Stimulated activated memory B cell treated with anti-CD40 and anti-IgM and Interleukin-4, amounts not matched to agents 10 μg/mL and 1 μg/mL and 100 μg/mL, for 72 hours (primary cell): Measurements from ENCODE around the gene OCIAD1.
"Not testable (repeated sequence)": the region's sequence is repeated elsewhere in the genome, so short reads cannot be mapped to it uniquely, and the experiment has no call there.

Experiments
- ATAC-seq: fragments of 150-1000 bp; cut with Tn5 transposase; 2 replicates; pipeline ENCODE4 v1.10.0; 2021
- H3K27ac Mint-ChIP-seq: one replicate; pipeline ENCODE4 v1.8.0; 2022; ENCODE audit warnings: mild to moderate bottlenecking, mixed read lengths
- H3K27me3 Mint-ChIP-seq: one replicate; pipeline ENCODE4 v1.8.0; 2022; ENCODE audit warnings: mixed read lengths
- H3K36me3 Mint-ChIP-seq: one replicate; pipeline ENCODE4 v1.8.0; 2022; ENCODE audit warnings: mixed read lengths
- H3K4me1 Mint-ChIP-seq: one replicate; pipeline ENCODE4 v1.8.0; 2022; ENCODE audit warnings: mixed read lengths
- H3K4me3 Mint-ChIP-seq: one replicate; pipeline ENCODE4 v1.8.0; 2022; ENCODE audit warnings: mild to moderate bottlenecking, moderate library complexity, mixed read lengths
- H3K9me3 Mint-ChIP-seq: one replicate; pipeline ENCODE4 v1.8.0; 2022; ENCODE audit warnings: mixed read lengths

Gene OCIAD1

GRCh38 chr4:48830706-48831531 lies at the start of gene OCIAD1:
Gene OCIAD1 (plus strand): TSS chr4:48831088. CDS start chr4:48832625, 1,537 bp downstream.
- Mint-ChIP-seq H3K4me1 (peaks cover 11% of the 10 kb centered on the region), H3K27me3 (peaks cover 2% of the 10 kb centered on the region), H3K9me3 (no peaks in the 10 kb centered on the region), H3K4me3 (peak within 1 kb of the TSS; percentile 98), H3K27ac (peak within 1 kb of the TSS; percentile 100), H3K36me3 (peaks cover 11% of the 10 kb centered on the region)
- peak; percentile 100 for ATAC-seq

- peak overlapping the region; percentile 62 for H3K27ac Mint-ChIP-seq
- H3K27me3 Mint-ChIP-seq, result no peaks in the 10 kb centered on the region
- peaks cover 30% of the 10 kb centered on the region for H3K4me1 Mint-ChIP-seq
- H3K36me3 Mint-ChIP-seq, result no peaks in the 10 kb centered on the region
- no peak overlapping the region for H3K4me3 Mint-ChIP-seq
- H3K9me3 Mint-ChIP-seq, result no peaks in the 10 kb centered on the region
- no peak for ATAC-seq
Measured at GRCh38 chr4:48781968-48782367, 48.9 kb upstream of the OCIAD1 start.

GRCh38 chr4:48785302-48785701 lies 45.6 kb upstream of the OCIAD1 start:
- Mint-ChIP-seq H3K36me3 (no peaks in the 10 kb centered on the region), H3K4me1 (peaks cover 9% of the 10 kb centered on the region), H3K4me3 (no peak overlapping the region), H3K9me3 (no peaks in the 10 kb centered on the region), H3K27ac (no peak overlapping the region), H3K27me3 (no peaks in the 10 kb centered on the region)
- no peak for ATAC-seq

- ATAC-seq, result no peak
- H3K36me3 Mint-ChIP-seq, result no peaks in the 10 kb centered on the region
- H3K27me3 Mint-ChIP-seq, result no peaks in the 10 kb centered on the region
- peaks cover 2% of the 10 kb centered on the region for H3K4me1 Mint-ChIP-seq
- no peaks in the 10 kb centered on the region for H3K9me3 Mint-ChIP-seq
- H3K4me3 Mint-ChIP-seq, result no peak overlapping the region
- no peak overlapping the region for H3K27ac Mint-ChIP-seq
Measured at GRCh38 chr4:48786549-48786948, 44.3 kb upstream of the OCIAD1 start.

GRCh38 chr4:48787056-48787455 lies 43.8 kb upstream of the OCIAD1 start:
- Mint-ChIP-seq H3K9me3 (no peaks in the 10 kb centered on the region), H3K27ac (no peak overlapping the region), H3K27me3 (no peaks in the 10 kb centered on the region), H3K36me3 (no peaks in the 10 kb centered on the region), H3K4me3 (no peak overlapping the region), H3K4me1 (no peaks in the 10 kb centered on the region)
- ATAC-seq, result no peak

- no peak for ATAC-seq
- H3K9me3 Mint-ChIP-seq, result no peaks in the 10 kb centered on the region
- peaks cover 22% of the 10 kb centered on the region for H3K4me1 Mint-ChIP-seq
- no peak overlapping the region for H3K4me3 Mint-ChIP-seq
- no peak overlapping the region for H3K27ac Mint-ChIP-seq
- H3K27me3 Mint-ChIP-seq, result no peaks in the 10 kb centered on the region
- H3K36me3 Mint-ChIP-seq, result no peaks in the 10 kb centered on the region
Measured at GRCh38 chr4:48790561-48790960, 40.3 kb upstream of the OCIAD1 start.

- ATAC-seq, result no peak
- Mint-ChIP-seq H3K27me3 (no peaks in the 10 kb centered on the region), H3K9me3 (no peaks in the 10 kb centered on the region), H3K36me3 (no peaks in the 10 kb centered on the region), H3K27ac (no peak overlapping the region), H3K4me1 (peaks cover 23% of the 10 kb centered on the region), H3K4me3 (no peak overlapping the region)
Measured at GRCh38 chr4:48791313-48791712, 39.6 kb upstream of the OCIAD1 start.

- Mint-ChIP-seq H3K4me1 (peaks cover 23% of the 10 kb centered on the region), H3K4me3 (no peak overlapping the region), H3K9me3 (no peaks in the 10 kb centered on the region), H3K27me3 (no peaks in the 10 kb centered on the region), H3K36me3 (no peaks in the 10 kb centered on the region), H3K27ac (peak overlapping the region; percentile 49)
- peak; percentile 70 for ATAC-seq
Measured at GRCh38 chr4:48792348-48793006, 38.4 kb upstream of the OCIAD1 start.

- Mint-ChIP-seq H3K27me3 (no peaks in the 10 kb centered on the region), H3K4me3 (no peak overlapping the region), H3K27ac (no peak overlapping the region)
Measured at GRCh38 chr4:48795108-48795507, 35.8 kb upstream of the OCIAD1 start.

GRCh38 chr4:48796191-48796926 lies 34.5 kb upstream of the OCIAD1 start:
- no peak overlapping the region for H3K27ac Mint-ChIP-seq
- H3K4me1 Mint-ChIP-seq, result peaks cover 30% of the 10 kb centered on the region
- H3K9me3 Mint-ChIP-seq, result no peaks in the 10 kb centered on the region
- no peaks in the 10 kb centered on the region for H3K27me3 Mint-ChIP-seq
- no peak overlapping the region for H3K4me3 Mint-ChIP-seq
- H3K36me3 Mint-ChIP-seq, result no peaks in the 10 kb centered on the region
- no peak for ATAC-seq

More at GRCh38 chr4:48795108-48795507, 35.8 kb upstream of the OCIAD1 start:
- Mint-ChIP-seq H3K9me3 (no peaks in the 10 kb centered on the region), H3K36me3 (no peaks in the 10 kb centered on the region), H3K4me1 (peaks cover 30% of the 10 kb centered on the region)
- ATAC-seq, result no peak

GRCh38 chr4:48796927-48797679 lies 33.8 kb upstream of the OCIAD1 start:
- no peaks in the 10 kb centered on the region for H3K27me3 Mint-ChIP-seq
- H3K9me3 Mint-ChIP-seq, result no peaks in the 10 kb centered on the region
- H3K4me1 Mint-ChIP-seq, result peaks cover 35% of the 10 kb centered on the region
- ATAC-seq, result no peak
- no peak overlapping the region for H3K4me3 Mint-ChIP-seq
- H3K36me3 Mint-ChIP-seq, result no peaks in the 10 kb centered on the region
- H3K27ac Mint-ChIP-seq, result peak overlapping the region; percentile 53

- H3K36me3 Mint-ChIP-seq, result no peaks in the 10 kb centered on the region
- ATAC-seq, result no peak
- H3K9me3 Mint-ChIP-seq, result no peaks in the 10 kb centered on the region
- H3K4me3 Mint-ChIP-seq, result no peak overlapping the region
- no peaks in the 10 kb centered on the region for H3K27me3 Mint-ChIP-seq
- peaks cover 27% of the 10 kb centered on the region for H3K4me1 Mint-ChIP-seq
- no peak overlapping the region for H3K27ac Mint-ChIP-seq
Measured at GRCh38 chr4:48798117-48798516, 32.8 kb upstream of the OCIAD1 start.

GRCh38 chr4:48799157-48799556 lies 31.7 kb upstream of the OCIAD1 start:
- no peaks in the 10 kb centered on the region for H3K9me3 Mint-ChIP-seq
- no peaks in the 10 kb centered on the region for H3K36me3 Mint-ChIP-seq
- peak; percentile 50 for ATAC-seq
- no peak overlapping the region for H3K4me3 Mint-ChIP-seq
- peaks cover 25% of the 10 kb centered on the region for H3K4me1 Mint-ChIP-seq
- no peak overlapping the region for H3K27ac Mint-ChIP-seq
- no peaks in the 10 kb centered on the region for H3K27me3 Mint-ChIP-seq

- not testable (repeated sequence) for H3K36me3 Mint-ChIP-seq, H3K27ac Mint-ChIP-seq, H3K27me3 Mint-ChIP-seq, H3K9me3 Mint-ChIP-seq, ATAC-seq, H3K4me3 Mint-ChIP-seq
- H3K4me1 Mint-ChIP-seq, result peaks cover 19% of the 10 kb centered on the region
Measured at GRCh38 chr4:48800155-48800554, 30.7 kb upstream of the OCIAD1 start.
